ENCODE data around the gene STBD1.
A peak's percentile ranks its signal among the peaks of the same experiment; 100 is the strongest.
"Not testable (repeated sequence)": the region's sequence is repeated elsewhere in the genome, so short reads cannot be mapped to it uniquely, and the experiment has no call there.

STBD1 gene

GRCh38 chr4:76305971-76306881, at the start of gene STBD1:
TSS of gene STBD1 (plus strand) at chr4:76306733. CDS start at chr4:76306770, 37 bp downstream.
- peak; percentile 44 for DNase-seq

- no peak for DNase-seq
Observed at GRCh38 chr4:76256968-76257367, 49.6 kb upstream of the STBD1 start.

- DNase-seq, result no peak
Observed at GRCh38 chr4:76257824-76258223, 48.7 kb upstream of the STBD1 start.

GRCh38 chr4:76260571-76260970, 46.0 kb upstream of the STBD1 start:
- DNase-seq, result no peak

- no peak for DNase-seq
Observed at GRCh38 chr4:76265631-76266218, 40.8 kb upstream of the STBD1 start.

- DNase-seq, result no peak
Observed at GRCh38 chr4:76266627-76267026, 39.9 kb upstream of the STBD1 start.

GRCh38 chr4:76267811-76268210, 38.7 kb upstream of the STBD1 start:
- DNase-seq, result no peak

GRCh38 chr4:76270244-76271175, 36.0 kb upstream of the STBD1 start:
- DNase-seq, result no peak

GRCh38 chr4:76271248-76271647, 35.3 kb upstream of the STBD1 start:
- DNase-seq, result no peak

GRCh38 chr4:76272073-76272472, 34.5 kb upstream of the STBD1 start:
- no peak for DNase-seq

- DNase-seq, result no peak
Observed at GRCh38 chr4:76272582-76272981, 34.0 kb upstream of the STBD1 start.

GRCh38 chr4:76272999-76273398, 33.5 kb upstream of the STBD1 start:
- no peak for DNase-seq

GRCh38 chr4:76275486-76276124, 30.9 kb upstream of the STBD1 start:
- no peak for DNase-seq

- no peak for DNase-seq
Observed at GRCh38 chr4:76276813-76277212, 29.7 kb upstream of the STBD1 start.

- no peak for DNase-seq
Observed at GRCh38 chr4:76277667-76278066, 28.9 kb upstream of the STBD1 start.

- DNase-seq, result no peak
Observed at GRCh38 chr4:76278583-76278982, 27.9 kb upstream of the STBD1 start.

- no peak for DNase-seq
Observed at GRCh38 chr4:76279462-76279861, 27.1 kb upstream of the STBD1 start.

GRCh38 chr4:76280488-76281441, 25.8 kb upstream of the STBD1 start:
- no peak for DNase-seq

- not testable (repeated sequence) for DNase-seq
Observed at GRCh38 chr4:76281594-76281993, 24.9 kb upstream of the STBD1 start.

GRCh38 chr4:76282941-76283689, 23.4 kb upstream of the STBD1 start:
- no peak for DNase-seq

- DNase-seq, result no peak
Observed at GRCh38 chr4:76283900-76284299, 22.6 kb upstream of the STBD1 start.

All from SHP77 treated with DMSO at 0.1 percent for 48 hours (cell line).